ENCODE data around the gene PRR11.

DNA sequence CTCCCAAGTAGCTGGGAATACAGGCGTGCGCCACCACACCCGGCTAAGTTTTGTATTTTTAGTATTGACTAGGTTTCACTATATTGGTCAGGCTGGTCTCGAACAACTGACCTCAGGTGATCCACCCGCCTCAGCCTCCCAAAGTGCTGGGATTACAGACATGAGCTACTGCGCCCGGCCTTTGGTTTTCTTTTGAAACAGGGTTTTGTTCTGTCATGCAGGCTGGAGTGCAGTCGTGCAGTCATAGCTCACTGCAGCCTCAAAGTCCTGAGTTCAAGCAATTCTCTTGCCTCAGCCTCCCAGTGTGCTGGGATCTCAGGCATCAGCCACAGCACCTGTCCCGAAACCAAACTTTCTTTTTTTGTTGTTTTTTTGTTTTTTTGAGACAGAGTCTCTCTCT lies 25.1 kb downstream of the PRR11 start:
- TF ChIP-seq CTCF (IDR thresholded peaks at IDR 0.05; ENCODE audit: poor library complexity) (no peak), EZH2 (IDR thresholded peaks at IDR 0.05; ENCODE audit: borderline replicate concordance) (no peak), EZH2phosphoT487 (IDR thresholded peaks at IDR 0.05; ENCODE audit: low read depth, severe bottlenecking, unreplicated experiment) (no peak)
